Right lobe of liver (tissue), 6 donors: ENCODE results near the gene SAMD4A. TPM values are rescaled to one million over a fixed set of nuclear protein-coding genes. Genes with fewer than 3 reads are reported as not detected.
A peak's percentile ranks its signal among the peaks of the same experiment; 100 is the strongest.

ENCODE experiments used
- ATAC-seq, 4 donors: fragments of 200-7000 bp; cut with Tn5 transposase; one replicate each; pipeline ENCODE4 v1.9.1; 2020; ENCODE audit warnings: mild to moderate bottlenecking in 4 of 4, moderate library complexity in 4 of 4
- DNase-seq, 3 donors: peaks; one replicate each; pipeline ENCODE4 v3.0.0-alpha.2; 2020
- H3K27ac ChIP-seq, 3 donors: fragments of 200-600 bp; one replicate each; pipeline ENCODE4 v1.8.0; 2022
- H3K27me3 ChIP-seq, 2 donors: fragments of 200-600 bp; one replicate each; pipeline ENCODE4 v1.8.0; 2022
- H3K36me3 ChIP-seq, 4 donors: fragments of 200-600 bp; sonication (generic) in 1 of 4; one replicate each; pipeline versions ENCODE4 v1.5.1 to v1.8.0; 2017 to 2022; ENCODE audit warnings: control low read depth in 1 of 4
- H3K4me1 ChIP-seq, 4 donors: fragments of 200-600 bp; sonication (generic) in 1 of 4; one replicate each; pipeline versions ENCODE4 v1.5.1 to v1.8.0; 2017 to 2022; ENCODE audit warnings: control low read depth in 1 of 4
- H3K4me3 ChIP-seq, 3 donors: fragments of 200-600 bp; one replicate each; pipeline ENCODE4 v1.8.0; 2022
- H3K9me3 ChIP-seq, 4 donors: fragments of 200-600 bp; sonication (generic) in 1 of 4; one replicate each; pipeline versions ENCODE4 v1.5.1 to v1.8.0; 2017 to 2022; ENCODE audit warnings: control low read depth in 1 of 4
- POLR2A ChIP-seq: fragments of 450-650 bp; IDR thresholded peaks from one replicate; pipeline ENCODE4 v1.6.1; 2017; ENCODE audit warnings: antibody characterized with exemption, mild to moderate bottlenecking
- WGBS: methylation state at CpG from one replicate; pipeline ENCODE4 v1.1.6; 2018; ENCODE audit warnings: low coverage, low lambda C conversion rate; ENCODE audit not compliant: insufficient coverage; ENCODE audit errors: missing lambda C conversion rate; 5-methylcytosine and 5-hydroxymethylcytosine counted together
- intact Hi-C, 2 donors: fragments of 100-400 bp; cut with DNase I; formaldehyde crosslinking; loops; one replicate each; pipeline versions ENCODE4 v1.11.2 to v1.14.1; 2022
- total RNA-seq, 6 experiments: library from RNA; depleted of rRNA in 2 of 6; stranded (reverse); fragments of >200 nt in 2 of 6; fragmentation: NEBNext Ultra II Directional in 3 of 6; extraction: Animal tissue kit (Norgen Biotek cat#: 25700) in 3 of 6; gene quantifications; one replicate each; pipeline versions ENCODE4 v1.1.0 to v1.2.4, GENCODE V29; 2016 to 2023
- TF ChIP-seq, protein P1 (sequence below), 4 donors: fragments of 200-600 bp in 3 of 4; fragments of 450-650 bp in 1 of 4; IDR thresholded peaks; one replicate each; pipeline versions ENCODE4 v1.5.1 to v1.8.0; 2016 to 2022; ENCODE audit warnings: antibody characterized with exemption in 4 of 4, mild to moderate bottlenecking in 2 of 4
- donor health status: DM: no; HTN: yes; CAD: no.
- donor health status: DM: no; HTN: no; CAD: no.
- donor health status: DM: no; HTN: no; CAD: no.
- donor health status: DM: no; HTN: yes; CAD: no.
- donor health status: DM: no; HTN: yes; CAD: no.

Gene SAMD4A
- total RNA-seq, 6 experiments from 2014 or later, result 16.7 to 31.9 (median 21.1) TPM

DNA sequence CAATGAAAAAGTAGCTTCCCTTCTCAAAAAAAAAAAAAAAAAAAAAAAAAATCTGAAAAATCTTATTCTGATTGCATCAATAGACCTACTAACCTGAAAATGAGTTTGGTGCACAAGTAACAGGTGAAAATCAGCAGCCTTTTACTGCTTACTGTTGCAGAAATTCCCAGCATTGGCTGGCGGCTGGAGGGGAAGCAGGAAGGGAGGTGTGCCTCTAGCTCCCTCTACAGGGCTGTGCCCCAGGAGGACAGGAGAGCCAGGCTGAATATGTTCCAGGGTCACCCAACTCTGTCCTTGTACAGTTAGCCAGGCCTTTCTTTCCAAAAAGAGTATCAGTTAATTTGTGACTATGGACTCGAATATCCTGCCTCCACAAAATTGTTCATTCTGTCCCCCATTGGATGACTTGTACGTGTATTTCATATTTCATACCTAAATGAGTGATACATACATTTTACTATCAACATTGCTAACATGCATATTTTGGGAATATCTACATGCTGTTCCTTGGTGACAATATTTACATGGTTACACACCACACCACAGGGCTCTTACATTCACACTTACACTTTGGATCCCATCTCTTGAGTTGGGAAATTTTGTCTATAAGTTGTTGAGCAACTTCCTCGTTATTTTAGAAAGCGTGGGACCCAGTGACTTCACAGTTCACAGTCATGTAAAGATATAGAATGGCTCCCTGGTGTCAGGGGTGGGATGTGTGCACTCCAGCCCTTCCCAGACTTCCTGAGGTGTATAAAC is 124.8 kb downstream of the SAMD4A start:
- no peaks in the 10 kb centered on the region for H3K36me3 ChIP-seq
- H3K27me3 ChIP-seq, result no peaks in the 10 kb centered on the region
- H3K9me3 ChIP-seq, result no peaks in the 10 kb centered on the region
- 12% methylated on average over 5 of the region's 5 CpGs for WGBS
- no peak for TF ChIP-seq POLR2A
- TF ChIP-seq, protein P1, sequence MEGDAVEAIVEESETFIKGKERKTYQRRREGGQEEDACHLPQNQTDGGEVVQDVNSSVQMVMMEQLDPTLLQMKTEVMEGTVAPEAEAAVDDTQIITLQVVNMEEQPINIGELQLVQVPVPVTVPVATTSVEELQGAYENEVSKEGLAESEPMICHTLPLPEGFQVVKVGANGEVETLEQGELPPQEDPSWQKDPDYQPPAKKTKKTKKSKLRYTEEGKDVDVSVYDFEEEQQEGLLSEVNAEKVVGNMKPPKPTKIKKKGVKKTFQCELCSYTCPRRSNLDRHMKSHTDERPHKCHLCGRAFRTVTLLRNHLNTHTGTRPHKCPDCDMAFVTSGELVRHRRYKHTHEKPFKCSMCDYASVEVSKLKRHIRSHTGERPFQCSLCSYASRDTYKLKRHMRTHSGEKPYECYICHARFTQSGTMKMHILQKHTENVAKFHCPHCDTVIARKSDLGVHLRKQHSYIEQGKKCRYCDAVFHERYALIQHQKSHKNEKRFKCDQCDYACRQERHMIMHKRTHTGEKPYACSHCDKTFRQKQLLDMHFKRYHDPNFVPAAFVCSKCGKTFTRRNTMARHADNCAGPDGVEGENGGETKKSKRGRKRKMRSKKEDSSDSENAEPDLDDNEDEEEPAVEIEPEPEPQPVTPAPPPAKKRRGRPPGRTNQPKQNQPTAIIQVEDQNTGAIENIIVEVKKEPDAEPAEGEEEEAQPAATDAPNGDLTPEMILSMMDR (IDR thresholded peaks at IDR 0.05), result peak; percentile 78 to 88 (median 86)
- no peak overlapping the region for H3K27ac ChIP-seq
- H3K4me1 ChIP-seq, result no peaks in the 10 kb centered on the region
- ATAC-seq (peak; percentile 95 to 99 (median 98)), DNase-seq (peak; percentile 79 to 81 (median 79))
- intact Hi-C loops, result loop anchor here in 1 of 2 donors (5.0 kb wide), 2 partner anchors 81 to 124 kb away; partner anchors contain the start of gene SAMD4A
- H3K4me3 ChIP-seq, result no peak overlapping the region

DNA sequence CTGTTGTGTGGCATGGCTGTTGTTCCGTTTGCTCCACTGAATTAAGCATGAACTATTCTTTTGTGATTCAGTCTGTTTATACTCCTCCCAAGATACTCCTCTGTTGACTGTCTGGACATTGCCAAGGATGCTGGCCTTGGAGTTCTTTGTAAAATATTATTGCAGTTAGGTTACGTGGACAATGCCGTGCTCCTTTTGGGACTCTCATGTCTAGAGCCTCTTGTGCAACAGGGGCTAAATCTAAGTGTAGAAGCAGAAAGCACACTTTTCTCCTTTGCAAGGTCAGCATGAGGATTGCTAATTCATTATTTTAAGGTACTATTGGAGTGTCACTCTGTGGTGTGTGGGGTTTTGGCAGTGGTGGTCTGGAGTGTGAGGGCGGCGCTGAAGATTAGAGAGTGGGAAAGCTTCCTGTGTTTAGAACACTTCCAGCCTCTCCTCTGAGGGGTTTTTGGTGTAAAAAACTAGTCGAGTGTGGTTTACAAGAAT is 125.4 kb downstream of the SAMD4A start:
- no peak for ATAC-seq
- Histone ChIP-seq H3K27me3 (no peaks in the 10 kb centered on the region), H3K9me3 (no peaks in the 10 kb centered on the region), H3K27ac (no peak overlapping the region), H3K4me1 (no peaks in the 10 kb centered on the region), H3K4me3 (no peak overlapping the region), H3K36me3 (no peaks in the 10 kb centered on the region)
- 80% methylated on average over 6 of the region's 6 CpGs for WGBS
- no peak for DNase-seq
- intact Hi-C loops, result loop anchor here in 1 of 2 donors (5.0 kb wide), 2 partner anchors 80 to 125 kb away; partner anchors contain the start of gene SAMD4A
- TF ChIP-seq POLR2A, result no peak
- TF ChIP-seq, protein P1 (IDR thresholded peaks at IDR 0.05), result no peak

DNA sequence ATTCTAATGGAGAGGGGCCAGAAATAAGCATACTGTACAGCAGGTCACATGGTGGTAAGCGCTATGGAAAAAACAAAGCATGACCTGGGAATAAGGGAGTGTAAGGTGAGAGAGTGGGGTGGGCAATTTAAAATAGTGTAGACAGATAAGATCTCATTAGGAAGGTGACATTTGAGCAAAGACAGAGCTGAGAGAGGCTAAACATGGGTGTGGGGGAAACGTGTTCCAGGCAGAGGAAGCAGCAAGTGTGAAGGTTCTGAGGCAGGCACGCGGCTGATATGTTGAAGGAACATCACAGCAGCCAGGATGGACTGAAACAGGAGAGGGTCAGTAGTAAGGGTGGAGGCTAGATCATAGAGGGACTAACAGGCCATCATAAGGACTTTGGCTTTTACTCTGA is 126.8 kb downstream of the SAMD4A start:
- intact Hi-C loops, result loop anchor here in 1 of 2 donors (5.0 kb wide), 2 partner anchors 79 to 126 kb away; partner anchors contain the start of gene SAMD4A
- peaks cover 0 to 5% (median 0%) of the 10 kb centered on the region in 4 donors for H3K4me1 ChIP-seq
- H3K4me3 ChIP-seq, result no peak overlapping the region
- no peaks in the 10 kb centered on the region for H3K27me3 ChIP-seq
- ATAC-seq (no peak), DNase-seq (no peak)
- no peak overlapping the region for H3K27ac ChIP-seq
- TF ChIP-seq, protein P1 (IDR thresholded peaks at IDR 0.05), result no peak
- no peak for TF ChIP-seq POLR2A
- H3K9me3 ChIP-seq, result no peaks in the 10 kb centered on the region
- no peaks in the 10 kb centered on the region for H3K36me3 ChIP-seq
- 82% methylated on average over 4 of the region's 4 CpGs for WGBS

DNA sequence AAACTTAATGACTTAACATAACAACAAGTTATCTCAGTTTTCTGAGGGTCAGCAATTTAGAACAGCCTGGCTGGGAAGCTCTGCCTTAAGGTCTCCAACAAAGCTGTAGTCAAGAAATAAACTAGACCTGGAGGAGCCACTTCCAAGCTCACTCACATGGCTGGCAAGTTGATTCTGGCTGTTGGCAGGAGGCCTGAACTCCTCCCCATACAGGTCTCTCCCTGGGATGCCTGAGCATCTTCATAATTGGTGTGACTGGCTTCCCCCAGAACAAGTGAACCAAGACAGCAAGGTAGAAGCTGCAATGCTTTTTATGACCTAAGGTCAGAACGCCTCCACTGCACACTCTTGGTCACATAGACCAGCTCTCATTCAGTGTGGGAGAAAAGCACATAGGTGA is 128.3 kb downstream of the SAMD4A start:
- TF ChIP-seq POLR2A, result no peak
- TF ChIP-seq, protein P1 (IDR thresholded peaks at IDR 0.05), result no peak
- WGBS, result no CpG with 5 or more reads among the region's 1 CpG
- ATAC-seq, result no peak

More for the DNA sequence above, 128.3 kb downstream of the SAMD4A start:
- Histone ChIP-seq H3K27ac (no peak overlapping the region), H3K4me1 (peaks cover 0 to 5% (median 0%) of the 10 kb centered on the region in 4 donors), H3K9me3 (no peaks in the 10 kb centered on the region), H3K36me3 (no peaks in the 10 kb centered on the region), H3K27me3 (no peaks in the 10 kb centered on the region), H3K4me3 (no peak overlapping the region)
- DNase-seq, result no peak
- intact Hi-C loops, result no loop called here
